Stimulated activated effector memory CD8-positive, alpha-beta T cell treated with anti-CD3 and anti-CD28 coated beads, Interleukin-12 subunit alpha, Interleukin-12 subunit beta, amount 100 ng/mL, for 72 hours (primary cell): ENCODE measurements around the gene DPP10.

ENCODE experiments used
- ATAC-seq: fragments of 150-1000 bp; cut with Tn5 transposase; 2 replicates; pipeline ENCODE4 v1.10.0; 2021
- DNase-seq, 2 donors: peaks; one replicate each; pipeline ENCODE4 v3.0.0; 2021 to 2022; ENCODE audit warnings: low spot score in 2 of 2
- H3K27ac Mint-ChIP-seq: one replicate; pipeline ENCODE4 v1.8.0; 2022; ENCODE audit warnings: mild to moderate bottlenecking, mixed read lengths
- H3K36me3 Mint-ChIP-seq: one replicate; pipeline ENCODE4 v1.8.0; 2022; ENCODE audit warnings: mild to moderate bottlenecking, mixed read lengths
- H3K4me1 Mint-ChIP-seq: one replicate; pipeline ENCODE4 v1.8.0; 2022; ENCODE audit warnings: mixed read lengths
- H3K4me3 Mint-ChIP-seq: one replicate; pipeline ENCODE4 v1.8.0; 2022; ENCODE audit warnings: mild to moderate bottlenecking, mixed read lengths
- H3K9me3 Mint-ChIP-seq: one replicate; pipeline ENCODE4 v1.8.0; 2022; ENCODE audit warnings: mixed read lengths

Gene DPP10

GRCh38 chr2:115285416-115285815 is 843.0 kb downstream of the DPP10 start:
- DNase-seq (no peak), ATAC-seq (no peak)
- Mint-ChIP-seq H3K36me3 (no peaks in the 10 kb centered on the region), H3K4me1 (no peaks in the 10 kb centered on the region), H3K4me3 (no peak overlapping the region), H3K27ac (no peak overlapping the region), H3K9me3 (peaks cover 15% of the 10 kb centered on the region)

GRCh38 chr2:115290478-115290877 is 848.0 kb downstream of the DPP10 start:
- ATAC-seq, result no peak

GRCh38 chr2:115292742-115293141 is 850.3 kb downstream of the DPP10 start:
- H3K27ac Mint-ChIP-seq, result no peak overlapping the region
- H3K36me3 Mint-ChIP-seq, result no peaks in the 10 kb centered on the region
- DNase-seq (no peak), ATAC-seq (no peak)
- no peak overlapping the region for H3K4me3 Mint-ChIP-seq
- peaks cover 14% of the 10 kb centered on the region for H3K9me3 Mint-ChIP-seq
- H3K4me1 Mint-ChIP-seq, result no peaks in the 10 kb centered on the region

More at GRCh38 chr2:115290478-115290877, 848.0 kb downstream of the DPP10 start:
- no peak for DNase-seq
- H3K27ac Mint-ChIP-seq, result no peak overlapping the region
- H3K4me3 Mint-ChIP-seq, result no peak overlapping the region
- no peaks in the 10 kb centered on the region for H3K36me3 Mint-ChIP-seq
- H3K4me1 Mint-ChIP-seq, result no peaks in the 10 kb centered on the region
- H3K9me3 Mint-ChIP-seq, result peaks cover 13% of the 10 kb centered on the region

- H3K9me3 Mint-ChIP-seq, result peaks cover 19% of the 10 kb centered on the region
- no peak overlapping the region for H3K4me3 Mint-ChIP-seq
- H3K27ac Mint-ChIP-seq, result no peak overlapping the region
- no peak for ATAC-seq
- DNase-seq, result no peak
- H3K36me3 Mint-ChIP-seq, result no peaks in the 10 kb centered on the region
- H3K4me1 Mint-ChIP-seq, result no peaks in the 10 kb centered on the region
These were observed 852.6 kb downstream of the DPP10 start for GRCh38 chr2:115294999-115295398.

GRCh38 chr2:115297056-115297455 is 854.6 kb downstream of the DPP10 start:
- no peak overlapping the region for H3K27ac Mint-ChIP-seq
- no peaks in the 10 kb centered on the region for H3K4me1 Mint-ChIP-seq
- no peak for ATAC-seq
- no peak for DNase-seq
- H3K36me3 Mint-ChIP-seq, result no peaks in the 10 kb centered on the region
- H3K4me3 Mint-ChIP-seq, result no peak overlapping the region
- H3K9me3 Mint-ChIP-seq, result peaks cover 23% of the 10 kb centered on the region

- no peak for DNase-seq
- no peak for ATAC-seq
These were observed 856.8 kb downstream of the DPP10 start for GRCh38 chr2:115299199-115299598.

GRCh38 chr2:115305712-115306111 is 863.3 kb downstream of the DPP10 start:
- Mint-ChIP-seq H3K4me1 (no peaks in the 10 kb centered on the region), H3K9me3 (peaks cover 10% of the 10 kb centered on the region), H3K4me3 (no peak overlapping the region), H3K27ac (no peak overlapping the region), H3K36me3 (no peaks in the 10 kb centered on the region)
- ATAC-seq (no peak), DNase-seq (no peak)

More at GRCh38 chr2:115299199-115299598, 856.8 kb downstream of the DPP10 start:
- no peaks in the 10 kb centered on the region for H3K36me3 Mint-ChIP-seq
- no peak overlapping the region for H3K4me3 Mint-ChIP-seq
- H3K9me3 Mint-ChIP-seq, result peaks cover 16% of the 10 kb centered on the region
- no peak overlapping the region for H3K27ac Mint-ChIP-seq
- no peaks in the 10 kb centered on the region for H3K4me1 Mint-ChIP-seq

- Mint-ChIP-seq H3K36me3 (no peaks in the 10 kb centered on the region), H3K27ac (no peak overlapping the region), H3K9me3 (peaks cover 8% of the 10 kb centered on the region), H3K4me3 (no peak overlapping the region), H3K4me1 (no peaks in the 10 kb centered on the region)
- ATAC-seq (no peak), DNase-seq (no peak)
These were observed 871.7 kb downstream of the DPP10 start for GRCh38 chr2:115314119-115314518.

GRCh38 chr2:115327061-115327460 is 884.6 kb downstream of the DPP10 start:
- ATAC-seq, result no peak
- H3K4me3 Mint-ChIP-seq, result no peak overlapping the region

GRCh38 chr2:115359550-115359949 is 917.1 kb downstream of the DPP10 start:
- no peak for ATAC-seq
- H3K4me3 Mint-ChIP-seq, result no peak overlapping the region
- DNase-seq, result no peak
- no peaks in the 10 kb centered on the region for H3K4me1 Mint-ChIP-seq
- no peaks in the 10 kb centered on the region for H3K36me3 Mint-ChIP-seq
- no peak overlapping the region for H3K27ac Mint-ChIP-seq
- H3K9me3 Mint-ChIP-seq, result peaks cover 14% of the 10 kb centered on the region

More at GRCh38 chr2:115327061-115327460, 884.6 kb downstream of the DPP10 start:
- Mint-ChIP-seq H3K36me3 (no peaks in the 10 kb centered on the region), H3K9me3 (peaks cover 7% of the 10 kb centered on the region), H3K4me1 (no peaks in the 10 kb centered on the region), H3K27ac (no peak overlapping the region)
- DNase-seq, result no peak

GRCh38 chr2:115364093-115364492 is 921.7 kb downstream of the DPP10 start:
- Mint-ChIP-seq H3K4me1 (no peaks in the 10 kb centered on the region), H3K9me3 (peaks cover 13% of the 10 kb centered on the region)
- no peak for ATAC-seq

GRCh38 chr2:115369400-115369799 is 927.0 kb downstream of the DPP10 start:
- H3K9me3 Mint-ChIP-seq, result peaks cover 25% of the 10 kb centered on the region
- H3K27ac Mint-ChIP-seq, result no peak overlapping the region
- no peaks in the 10 kb centered on the region for H3K36me3 Mint-ChIP-seq
- DNase-seq (no peak), ATAC-seq (no peak)
- no peaks in the 10 kb centered on the region for H3K4me1 Mint-ChIP-seq
- no peak overlapping the region for H3K4me3 Mint-ChIP-seq

More at GRCh38 chr2:115364093-115364492, 921.7 kb downstream of the DPP10 start:
- Mint-ChIP-seq H3K4me3 (no peak overlapping the region), H3K27ac (no peak overlapping the region), H3K36me3 (no peaks in the 10 kb centered on the region)
- no peak for DNase-seq

- H3K9me3 Mint-ChIP-seq, result peaks cover 31% of the 10 kb centered on the region
- ATAC-seq, result no peak
- H3K27ac Mint-ChIP-seq, result no peak overlapping the region
- no peaks in the 10 kb centered on the region for H3K4me1 Mint-ChIP-seq
- DNase-seq, result no peak
- peaks cover under 1% of the 10 kb centered on the region for H3K36me3 Mint-ChIP-seq
- no peak overlapping the region for H3K4me3 Mint-ChIP-seq
These were observed 932.5 kb downstream of the DPP10 start for GRCh38 chr2:115374981-115375380.

- H3K4me3 Mint-ChIP-seq, result no peak overlapping the region
- H3K9me3 Mint-ChIP-seq, result peaks cover 20% of the 10 kb centered on the region
- DNase-seq, result no peak
- peaks cover 4% of the 10 kb centered on the region for H3K36me3 Mint-ChIP-seq
- H3K27ac Mint-ChIP-seq, result no peak overlapping the region
- ATAC-seq, result no peak
- H3K4me1 Mint-ChIP-seq, result no peaks in the 10 kb centered on the region
These were observed 942.0 kb downstream of the DPP10 start for GRCh38 chr2:115384399-115384798.

- Mint-ChIP-seq H3K9me3 (peaks cover 12% of the 10 kb centered on the region), H3K4me3 (no peak overlapping the region), H3K27ac (no peak overlapping the region), H3K36me3 (no peaks in the 10 kb centered on the region), H3K4me1 (no peaks in the 10 kb centered on the region)
- no peak for ATAC-seq
- no peak for DNase-seq
These were observed 944.0 kb downstream of the DPP10 start for GRCh38 chr2:115386465-115386864.

- peaks cover 8% of the 10 kb centered on the region for H3K9me3 Mint-ChIP-seq
- H3K27ac Mint-ChIP-seq, result no peak overlapping the region
- H3K36me3 Mint-ChIP-seq, result no peaks in the 10 kb centered on the region
- no peaks in the 10 kb centered on the region for H3K4me1 Mint-ChIP-seq
- ATAC-seq (no peak), DNase-seq (no peak)
- H3K4me3 Mint-ChIP-seq, result no peak overlapping the region
These were observed 946.6 kb downstream of the DPP10 start for GRCh38 chr2:115389024-115389423.
